BLaER1 (cell line): ENCODE measurements around the gene SOCS7.
A peak's percentile ranks its signal among the peaks of the same experiment; 100 is the strongest.

Source experiments
- H3K27ac ChIP-seq: shearing (Covaris generic); formaldehyde crosslinking; 2 replicates; pipeline ENCODE4 v1.8.1; 2022
- H3K27me3 ChIP-seq: shearing (Covaris generic); formaldehyde crosslinking; 2 replicates; pipeline ENCODE4 v1.8.1; 2022
- H3K36me3 ChIP-seq: shearing (Covaris generic); formaldehyde crosslinking; 2 replicates; pipeline ENCODE4 v1.8.1; 2022
- H3K4me1 ChIP-seq: shearing (Covaris generic); formaldehyde crosslinking; 2 replicates; pipeline ENCODE4 v1.8.1; 2022
- H3K4me2 ChIP-seq: shearing (Covaris generic); formaldehyde crosslinking; 2 replicates; pipeline ENCODE4 v1.8.1; 2022
- H3K4me3 ChIP-seq: shearing (Covaris generic); formaldehyde crosslinking; 2 replicates; pipeline ENCODE4 v1.8.1; 2022
- H3K9ac ChIP-seq: shearing (Covaris generic); formaldehyde crosslinking; 2 replicates; pipeline ENCODE4 v1.8.1; 2022
- H3K9me3 ChIP-seq: shearing (Covaris generic); formaldehyde crosslinking; 2 replicates; pipeline ENCODE4 v1.8.1; 2022
- H4K20me1 ChIP-seq: shearing (Covaris generic); formaldehyde crosslinking; 2 replicates; pipeline ENCODE4 v1.8.1; 2022
- Cebpa-rat ChIP-seq: shearing (Covaris generic); IDR thresholded peaks from 2 replicates; pipeline ENCODE4 v1.8.1; 2022

SOCS7 gene

GRCh38 chr17:38403491-38403890 lies 51.8 kb downstream of the SOCS7 start:
- no peak overlapping the region for H3K4me3 ChIP-seq
- no peaks in the 10 kb centered on the region for H3K27me3 ChIP-seq
- H3K4me2 ChIP-seq = no peak overlapping the region
- H3K27ac ChIP-seq = no peak overlapping the region
- no peaks in the 10 kb centered on the region for H4K20me1 ChIP-seq
- peaks cover 11% of the 10 kb centered on the region; the same call in 1 of the 2 replicates for H3K4me1 ChIP-seq
- H3K9ac ChIP-seq = no peak overlapping the region; the same call in 1 of the 2 replicates
- no peak for TF ChIP-seq Cebpa-rat
- peaks cover 50% of the 10 kb centered on the region for H3K36me3 ChIP-seq
- H3K9me3 ChIP-seq = no peaks in the 10 kb centered on the region

GRCh38 chr17:38404174-38404943 lies 52.7 kb downstream of the SOCS7 start:
- H3K4me2 ChIP-seq = no peak overlapping the region
- no peaks in the 10 kb centered on the region for H4K20me1 ChIP-seq
- H3K4me3 ChIP-seq = no peak overlapping the region
- H3K9me3 ChIP-seq = no peaks in the 10 kb centered on the region
- H3K4me1 ChIP-seq = peaks cover 11% of the 10 kb centered on the region; the same call in 1 of the 2 replicates
- H3K27ac ChIP-seq = no peak overlapping the region
- no peaks in the 10 kb centered on the region for H3K27me3 ChIP-seq
- TF ChIP-seq Cebpa-rat = no peak
- H3K36me3 ChIP-seq = peaks cover 41% of the 10 kb centered on the region
- no peak overlapping the region for H3K9ac ChIP-seq

GRCh38 chr17:38405654-38406053 lies 54.0 kb downstream of the SOCS7 start:
- Histone ChIP-seq H3K9ac (no peak overlapping the region), H3K4me2 (no peak overlapping the region), H3K4me3 (no peak overlapping the region), H4K20me1 (no peaks in the 10 kb centered on the region), H3K27me3 (no peaks in the 10 kb centered on the region), H3K36me3 (peaks cover 28% of the 10 kb centered on the region), H3K9me3 (no peaks in the 10 kb centered on the region), H3K27ac (no peak overlapping the region), H3K4me1 (peaks cover 11% of the 10 kb centered on the region; the same call in 1 of the 2 replicates)
- TF ChIP-seq Cebpa-rat = no peak

GRCh38 chr17:38410201-38410600 lies 58.6 kb downstream of the SOCS7 start:
- H3K4me3 ChIP-seq = no peak overlapping the region
- no peaks in the 10 kb centered on the region for H4K20me1 ChIP-seq
- H3K27ac ChIP-seq = no peak overlapping the region
- no peak overlapping the region for H3K4me2 ChIP-seq
- no peak overlapping the region for H3K9ac ChIP-seq
- no peak for TF ChIP-seq Cebpa-rat
- H3K36me3 ChIP-seq = no peaks in the 10 kb centered on the region
- peaks cover 36% of the 10 kb centered on the region for H3K4me1 ChIP-seq
- H3K9me3 ChIP-seq = no peaks in the 10 kb centered on the region
- H3K27me3 ChIP-seq = no peaks in the 10 kb centered on the region

- Histone ChIP-seq H3K4me1 (peaks cover 79% of the 10 kb centered on the region), H3K9ac (peak overlapping the region; percentile 86), H3K27me3 (peaks cover 31% of the 10 kb centered on the region), H3K27ac (peak overlapping the region; percentile 98), H3K4me2 (peak overlapping the region; percentile 100), H4K20me1 (no peaks in the 10 kb centered on the region), H3K9me3 (no peaks in the 10 kb centered on the region), H3K4me3 (peak overlapping the region; percentile 60), H3K36me3 (no peaks in the 10 kb centered on the region)
- TF ChIP-seq Cebpa-rat = peak; percentile 98
Measured at GRCh38 chr17:38415250-38416194, 63.9 kb downstream of the SOCS7 start.

GRCh38 chr17:38416840-38417209 lies 65.2 kb downstream of the SOCS7 start:
- Histone ChIP-seq H3K27me3 (peaks cover 40% of the 10 kb centered on the region), H3K9ac (no peak overlapping the region), H3K4me1 (peaks cover 81% of the 10 kb centered on the region), H3K4me2 (peak overlapping the region; percentile 100), H3K27ac (peak overlapping the region; percentile 98; the same call in 1 of the 2 replicates), H3K36me3 (no peaks in the 10 kb centered on the region), H3K9me3 (no peaks in the 10 kb centered on the region), H4K20me1 (no peaks in the 10 kb centered on the region), H3K4me3 (no peak overlapping the region)
- 0 out of 2 replicates have a peak, but pooled peaks have one; percentile 7 for TF ChIP-seq Cebpa-rat

GRCh38 chr17:38417210-38417951 lies 65.7 kb downstream of the SOCS7 start:
- Histone ChIP-seq H3K4me2 (peak overlapping the region; percentile 100), H3K9me3 (no peaks in the 10 kb centered on the region), H4K20me1 (no peaks in the 10 kb centered on the region), H3K9ac (no peak overlapping the region), H3K36me3 (no peaks in the 10 kb centered on the region), H3K4me1 (peaks cover 84% of the 10 kb centered on the region), H3K4me3 (no peak overlapping the region), H3K27me3 (peaks cover 40% of the 10 kb centered on the region), H3K27ac (peak overlapping the region; percentile 98; the same call in 1 of the 2 replicates)
- TF ChIP-seq Cebpa-rat = no peak

GRCh38 chr17:38418062-38418692 lies 66.5 kb downstream of the SOCS7 start:
- Histone ChIP-seq H3K36me3 (no peaks in the 10 kb centered on the region), H3K4me1 (peaks cover 84% of the 10 kb centered on the region), H3K27me3 (peaks cover 40% of the 10 kb centered on the region), H3K27ac (0 out of 2 replicates have a peak overlapping the region, but pooled peaks have one; percentile 13), H3K9me3 (no peaks in the 10 kb centered on the region), H4K20me1 (no peaks in the 10 kb centered on the region), H3K4me2 (peak overlapping the region; percentile 86), H3K4me3 (no peak overlapping the region; the same call in 1 of the 2 replicates), H3K9ac (0 out of 2 replicates have a peak overlapping the region, but pooled peaks have one; percentile 8)
- no peak for TF ChIP-seq Cebpa-rat
